HG03521 (cell line): ENCODE data around the gene CST4.
"Not testable (repeated sequence)": the region's sequence is repeated elsewhere in the genome, so short reads cannot be mapped to it uniquely, and the experiment has no call there.

Experiments
- ATAC-seq: cut with Tn5 transposase; IDR thresholded peaks from one replicate; pipeline ENCODE4 v1.9.1; 2021; ENCODE audit warnings: mild to moderate bottlenecking, moderate library complexity; ENCODE audit not compliant: unreplicated experiment

Gene CST4

DNA sequence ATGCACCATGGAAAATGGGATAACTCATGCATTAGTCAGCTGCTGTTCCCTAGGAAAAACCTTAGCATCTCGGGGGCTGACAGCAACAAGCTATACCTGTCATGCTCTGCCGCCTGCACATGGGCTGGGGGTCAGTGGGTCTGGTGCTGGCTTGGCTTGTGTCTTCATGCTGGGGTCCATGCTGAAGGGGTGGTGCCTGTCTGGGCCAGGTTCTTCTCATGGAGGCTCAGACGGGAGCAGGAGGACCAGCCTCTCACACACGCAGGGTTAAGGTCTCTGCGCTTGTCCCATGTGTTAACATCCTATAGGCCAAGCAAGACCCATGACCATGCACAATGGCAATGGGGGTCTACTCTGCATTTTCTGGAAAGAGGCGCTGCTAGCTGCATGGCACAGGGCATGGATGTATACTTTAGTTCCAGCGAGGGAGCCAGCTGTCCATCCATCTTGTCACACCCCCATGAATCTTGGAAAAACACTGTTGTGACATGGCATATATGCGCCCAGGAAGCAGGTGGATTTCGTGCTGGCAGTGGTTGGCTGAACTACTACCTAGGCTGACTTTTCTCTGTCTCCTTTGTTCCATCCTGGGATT is 26.5 kb downstream of the CST4 start:
- no peak for ATAC-seq

DNA sequence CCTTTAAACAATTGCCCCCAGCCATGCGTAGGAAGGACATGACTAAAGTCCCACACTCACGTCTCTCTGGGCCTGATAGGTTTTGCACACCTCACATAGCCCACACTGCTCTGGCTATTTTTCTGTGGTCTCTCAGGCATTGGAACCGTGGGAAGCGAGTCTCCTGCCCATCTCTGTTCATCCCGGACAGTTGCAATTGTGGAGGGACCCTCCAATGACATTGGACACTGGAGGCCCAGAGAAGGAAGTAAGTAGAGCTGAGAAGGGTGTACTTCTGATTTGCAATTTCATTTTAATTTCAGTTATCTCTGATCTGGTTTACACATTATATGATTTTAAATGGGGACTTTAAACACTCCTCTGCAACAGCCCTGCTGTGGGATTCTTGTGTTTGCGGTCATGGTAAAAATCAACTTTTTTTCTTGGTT is 27.8 kb downstream of the CST4 start:
- no peak for ATAC-seq

DNA sequence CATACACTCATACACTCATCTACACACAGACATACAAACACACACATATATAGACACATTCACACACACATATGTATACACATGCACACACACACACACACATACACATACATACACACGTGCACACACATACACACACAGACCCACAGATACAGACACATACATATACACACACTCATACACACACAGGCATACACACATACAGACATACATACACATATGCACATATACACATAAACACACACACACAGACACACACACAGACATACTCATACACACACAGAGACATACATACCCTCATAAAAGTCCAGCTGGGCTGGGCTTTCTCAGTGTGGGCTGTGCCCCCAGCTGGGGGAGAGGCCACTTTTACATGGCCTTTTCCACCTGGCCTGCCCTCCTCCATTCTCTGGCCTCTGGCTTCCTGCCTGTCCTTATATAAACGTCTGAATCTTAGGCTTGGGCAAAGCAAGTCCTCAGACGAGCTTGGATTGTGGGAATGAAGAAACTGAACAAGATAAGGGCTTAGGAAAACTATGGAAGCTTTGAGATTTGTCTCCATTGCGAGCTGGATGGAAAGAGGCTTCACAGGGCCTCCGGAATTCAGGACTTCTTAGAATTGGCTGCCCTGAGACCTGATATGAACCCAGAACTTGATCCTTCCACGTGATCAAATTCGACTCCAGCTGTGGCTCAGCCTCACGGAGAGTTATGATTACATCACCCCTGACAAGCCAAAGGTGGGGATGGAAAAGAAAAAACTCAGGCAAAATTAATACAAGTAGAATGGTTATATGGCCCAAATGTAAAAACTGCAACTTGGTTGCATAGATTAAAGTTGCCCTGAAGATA is 28.6 kb downstream of the CST4 start:
- ATAC-seq: no peak

DNA sequence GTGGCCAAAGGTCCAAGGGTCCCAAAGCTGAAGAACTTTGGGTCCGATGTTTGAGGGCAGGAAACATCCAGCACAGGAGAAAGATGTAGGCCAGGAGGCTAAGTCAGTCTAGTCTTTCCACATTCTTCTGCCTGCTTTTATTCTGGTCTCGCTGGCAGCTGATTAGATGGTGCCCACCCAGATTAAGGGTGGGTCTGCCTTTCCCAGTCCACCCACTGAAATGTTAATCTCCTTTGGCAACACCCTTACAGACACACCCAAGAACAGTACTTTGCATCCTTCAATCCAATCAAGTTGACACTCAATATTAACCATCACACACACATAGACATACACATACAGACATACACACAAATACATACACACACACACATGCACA is 29.2 kb downstream of the CST4 start:
- ATAC-seq: not testable (repeated sequence)

DNA sequence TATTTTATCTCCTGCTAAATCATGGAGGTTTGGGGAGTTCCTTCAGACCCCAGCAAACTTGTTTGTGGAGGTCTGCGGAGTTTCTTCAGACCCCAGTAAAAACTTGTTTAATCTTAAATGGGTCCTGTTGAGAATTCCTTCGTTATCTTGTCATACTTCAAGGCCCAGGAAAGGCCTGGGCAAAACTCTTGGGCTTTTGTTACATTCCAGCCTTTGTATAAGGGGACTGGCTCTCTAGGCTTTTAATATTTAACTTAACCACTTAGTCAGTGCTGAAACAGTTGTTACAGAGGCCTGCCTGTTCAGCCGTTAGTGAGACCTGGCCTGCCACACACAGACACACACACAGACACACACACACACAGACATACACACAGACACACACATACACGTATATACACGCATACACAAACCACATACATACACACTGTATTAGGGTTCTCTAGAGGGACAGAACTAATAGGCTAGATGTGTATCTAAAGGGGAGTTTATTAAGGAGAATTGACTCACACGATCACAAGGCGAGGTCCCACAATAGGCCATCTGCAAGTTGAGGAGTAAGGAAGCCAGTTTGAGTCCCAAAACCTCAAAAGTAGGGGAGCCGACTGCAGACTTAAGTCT is 29.7 kb downstream of the CST4 start:
- ATAC-seq: no peak

DNA sequence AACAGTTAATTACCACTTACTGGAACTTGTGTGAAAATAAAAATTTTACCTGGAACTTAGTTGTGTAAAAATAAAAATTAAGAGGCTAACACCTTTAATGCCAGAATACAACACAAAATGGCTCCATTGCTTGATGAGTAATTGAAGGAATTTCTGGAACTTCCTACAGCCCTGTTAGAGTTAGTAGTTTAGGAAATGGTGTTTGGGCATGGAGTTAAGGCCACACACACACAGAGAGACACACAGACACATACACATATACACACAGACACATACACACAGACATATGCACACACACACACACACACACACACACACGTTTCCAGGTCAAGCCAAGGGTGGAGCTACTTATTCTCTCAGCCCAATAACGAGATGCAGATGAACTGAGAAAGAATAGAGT is 30.5 kb downstream of the CST4 start:
- no peak for ATAC-seq

DNA sequence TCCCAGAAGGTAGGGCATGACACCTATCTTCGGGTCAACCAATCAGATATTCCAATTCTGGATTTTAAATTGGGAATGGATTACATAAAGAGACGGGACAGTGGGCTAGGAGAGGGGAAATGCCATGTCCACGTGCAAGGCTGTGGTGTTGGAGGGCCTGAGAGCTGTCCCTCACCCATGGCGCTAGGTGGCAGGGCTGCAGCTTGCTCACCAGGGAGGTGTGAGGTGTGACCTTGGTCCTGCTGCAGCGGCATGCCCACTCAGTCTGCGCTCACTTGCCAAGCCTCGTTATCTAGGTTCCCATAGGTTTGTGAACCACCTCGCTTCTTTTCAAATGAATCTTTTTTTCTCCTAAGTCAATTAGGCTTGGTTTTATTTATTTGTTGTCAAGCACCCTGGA is 31.6 kb downstream of the CST4 start:
- ATAC-seq: no peak

DNA sequence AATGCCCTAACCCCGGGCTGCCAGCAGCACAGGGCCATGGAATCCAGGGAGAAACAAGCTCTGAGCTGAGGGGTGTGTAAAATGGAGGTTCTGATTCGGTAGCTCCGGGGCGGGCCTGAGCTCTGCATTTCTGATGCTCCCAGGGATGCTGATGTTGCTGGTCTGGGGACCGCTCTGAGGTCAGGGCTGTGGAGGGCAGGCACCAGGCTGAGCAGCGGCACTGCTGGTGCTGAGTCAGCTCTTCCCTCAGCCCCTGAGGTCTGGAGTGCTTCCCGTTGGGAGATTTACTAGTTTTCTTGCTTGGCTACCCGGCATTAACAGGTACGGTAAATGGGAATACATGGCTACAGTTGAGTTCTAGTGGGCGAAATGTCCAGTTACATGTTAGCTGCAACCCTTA is 32.5 kb downstream of the CST4 start:
- no peak for ATAC-seq

DNA sequence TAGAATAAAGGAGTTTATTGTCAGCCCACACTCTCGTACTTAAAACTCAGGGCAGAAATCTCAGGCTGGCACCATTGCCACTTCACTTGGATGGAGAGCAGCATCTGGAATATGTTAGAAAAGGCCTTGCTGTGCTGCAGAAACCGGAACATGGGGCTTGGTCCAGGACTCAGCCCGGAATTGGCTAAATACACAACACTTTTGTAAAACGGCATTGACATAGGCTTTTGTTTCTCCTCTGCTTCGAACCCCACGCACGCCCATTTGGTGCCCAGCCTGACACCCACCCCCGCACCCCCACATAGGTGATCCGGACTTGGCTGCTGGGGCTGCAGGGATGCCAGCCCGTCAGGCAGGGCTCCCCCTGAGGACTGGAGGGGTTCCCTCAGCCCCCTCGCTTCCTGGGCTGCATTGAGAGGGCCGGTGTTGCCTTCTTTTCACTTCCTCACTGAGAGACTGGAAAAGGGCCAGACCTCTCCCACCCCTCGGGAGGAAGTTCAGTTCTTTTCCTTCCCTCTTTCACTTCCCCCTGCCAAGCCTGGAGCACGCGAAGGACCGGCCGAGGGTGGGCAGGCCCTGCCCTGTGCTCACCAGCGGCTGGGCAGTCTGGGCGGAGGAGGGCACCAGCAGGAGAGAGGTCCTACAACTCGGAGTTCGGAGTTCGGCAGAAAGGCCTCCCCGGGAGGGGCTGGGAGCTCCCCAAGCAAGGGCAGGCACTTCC is 33.2 kb downstream of the CST4 start:
- no peak for ATAC-seq

DNA sequence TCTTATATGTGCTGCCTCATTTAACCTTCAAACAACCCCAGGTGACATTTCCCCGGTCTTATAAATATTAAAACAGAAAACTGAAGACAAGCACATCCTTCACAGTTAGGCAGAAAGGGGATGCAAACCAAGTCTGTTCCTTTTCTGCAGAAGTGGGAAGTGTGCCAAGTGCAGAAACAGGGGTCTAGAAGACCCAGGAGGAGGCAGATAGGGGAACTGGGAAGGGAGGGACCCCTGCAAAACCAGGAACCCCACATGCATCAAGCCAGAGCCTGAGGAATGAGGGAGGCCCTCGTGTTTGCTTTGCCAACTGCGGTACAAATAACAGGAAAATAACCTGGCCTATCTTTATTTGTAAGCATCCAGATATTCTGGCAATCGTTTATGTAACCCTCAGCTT is 34.1 kb downstream of the CST4 start:
- ATAC-seq: no peak

DNA sequence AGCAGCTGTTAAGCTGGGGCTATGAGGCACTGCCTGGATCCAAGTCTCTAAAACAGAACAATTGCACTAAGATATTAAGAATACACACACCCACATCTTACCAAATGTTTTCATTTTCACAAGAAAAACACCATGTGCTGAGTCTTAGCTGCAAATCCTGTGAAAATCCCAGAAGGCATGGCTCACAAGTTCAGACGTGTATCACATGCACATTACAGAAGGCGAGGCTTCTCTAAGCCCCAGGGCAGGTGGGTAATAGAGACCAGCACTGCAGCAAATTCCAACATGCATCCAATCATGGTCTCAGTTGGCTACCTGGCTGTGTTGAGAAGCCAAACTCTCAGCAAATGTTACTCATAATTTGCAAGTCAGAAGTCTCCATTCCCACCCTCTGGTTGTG is 34.8 kb downstream of the CST4 start:
- no peak for ATAC-seq

DNA sequence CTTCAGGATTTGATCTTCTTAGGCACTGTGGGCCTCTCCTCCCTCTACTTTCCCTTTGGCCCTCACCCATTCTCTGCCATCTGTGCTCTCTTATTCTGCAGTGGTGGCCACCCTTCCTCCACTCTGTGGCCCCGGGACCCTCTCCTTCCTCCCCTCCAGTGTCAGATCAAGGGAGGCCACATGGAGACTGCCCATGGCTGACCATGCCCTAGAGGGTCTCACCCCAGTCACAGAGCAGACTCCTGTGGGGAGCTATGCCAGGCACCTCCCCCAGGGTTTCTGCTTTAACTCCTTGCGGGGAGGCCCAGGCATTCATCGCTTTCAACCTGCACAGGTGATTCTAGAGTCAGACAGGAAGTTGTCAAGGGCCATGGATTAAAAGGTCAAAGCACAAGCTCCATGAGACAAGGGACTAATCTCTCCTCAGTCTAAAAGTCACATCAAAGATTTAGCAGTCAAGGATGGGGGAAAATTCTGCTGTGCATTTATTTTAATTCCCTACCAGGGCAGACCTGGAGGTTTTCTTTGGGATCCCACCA is 35.4 kb downstream of the CST4 start:
- ATAC-seq: no peak

DNA sequence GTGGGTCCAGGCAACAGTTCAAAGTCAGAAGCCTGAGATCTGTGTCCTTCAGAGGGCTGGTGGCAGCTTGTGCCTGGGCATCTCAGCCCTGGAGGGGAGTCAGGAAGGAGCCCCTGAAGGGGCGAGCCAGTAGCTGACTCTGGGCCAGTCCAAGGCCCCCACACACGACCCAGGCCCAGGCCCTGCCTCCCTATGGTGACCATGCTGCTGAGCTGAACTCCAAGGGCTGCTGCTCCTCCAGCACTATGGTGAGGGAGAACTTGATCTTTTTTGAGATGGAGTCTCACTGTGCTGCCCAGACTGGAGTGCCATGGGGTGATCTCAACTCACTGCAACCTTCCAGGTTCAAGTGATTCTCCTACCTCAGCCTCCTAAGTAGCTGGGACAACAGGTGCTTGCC is 35.9 kb downstream of the CST4 start:
- no peak for ATAC-seq

DNA sequence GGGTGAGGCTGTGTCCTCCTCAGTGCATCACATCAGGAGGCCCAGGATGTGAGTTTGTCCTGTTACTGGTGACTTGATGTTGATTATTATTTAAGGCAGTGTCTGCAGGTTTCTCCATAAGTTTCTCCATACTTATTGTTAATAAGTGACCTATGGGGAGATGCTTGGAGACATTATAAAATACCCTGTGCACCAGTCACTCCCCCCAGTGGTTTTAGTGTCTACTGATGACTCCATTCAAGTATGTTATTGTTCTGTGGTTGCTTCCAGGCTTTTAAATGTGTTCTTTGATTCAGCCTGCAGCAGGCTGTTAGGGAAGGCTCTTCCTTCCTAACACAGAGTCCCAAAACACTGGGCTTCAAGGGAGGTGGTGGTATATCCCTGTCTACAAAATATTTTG is 36.5 kb downstream of the CST4 start:
- ATAC-seq: no peak

DNA sequence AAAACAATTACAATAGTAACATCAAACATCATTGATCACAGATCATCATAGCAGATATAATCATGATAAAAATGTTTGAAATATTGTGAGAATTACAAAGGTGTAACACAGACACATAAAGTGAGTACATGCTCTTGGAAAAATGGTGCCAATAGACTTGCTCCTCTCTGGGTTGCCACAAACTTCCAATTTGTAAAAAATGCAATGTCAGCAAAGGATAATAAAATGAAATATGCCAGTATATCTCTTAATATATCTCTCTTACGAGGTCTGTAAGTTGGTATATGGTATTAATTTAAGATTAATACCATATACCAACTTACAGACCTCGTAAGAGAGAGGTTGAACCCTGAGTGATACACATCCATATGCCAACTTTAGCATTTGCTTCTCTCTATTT is 37.7 kb downstream of the CST4 start:
- no peak for ATAC-seq

DNA sequence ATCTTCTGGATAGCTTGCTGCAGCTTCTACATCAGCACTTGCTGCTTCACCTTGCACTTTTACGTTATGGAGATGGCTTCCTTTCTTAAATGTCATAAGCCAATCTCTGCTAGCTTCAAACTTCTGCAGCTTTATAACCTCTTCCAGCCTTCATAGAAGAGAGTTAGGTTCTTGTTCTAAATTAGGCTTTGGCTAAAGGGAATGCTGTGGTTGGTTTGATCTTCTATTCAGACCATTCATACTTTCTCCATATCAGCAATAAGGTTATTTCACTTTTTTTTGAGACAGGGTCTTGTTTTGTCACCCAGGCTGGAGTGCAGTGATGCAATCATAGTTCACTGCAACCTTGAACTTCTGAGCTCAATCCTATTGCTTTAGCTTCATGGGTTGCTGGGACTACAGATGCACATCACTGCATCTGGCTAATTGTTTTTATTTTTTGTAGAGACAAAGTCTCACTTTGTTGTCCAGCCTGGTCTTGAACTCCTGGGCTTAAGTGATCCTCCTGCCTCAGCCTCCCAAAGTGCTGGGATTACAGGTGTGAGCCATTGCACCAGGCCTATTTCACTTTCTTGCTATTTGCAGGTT is 38.9 kb downstream of the CST4 start:
- no peak for ATAC-seq

DNA sequence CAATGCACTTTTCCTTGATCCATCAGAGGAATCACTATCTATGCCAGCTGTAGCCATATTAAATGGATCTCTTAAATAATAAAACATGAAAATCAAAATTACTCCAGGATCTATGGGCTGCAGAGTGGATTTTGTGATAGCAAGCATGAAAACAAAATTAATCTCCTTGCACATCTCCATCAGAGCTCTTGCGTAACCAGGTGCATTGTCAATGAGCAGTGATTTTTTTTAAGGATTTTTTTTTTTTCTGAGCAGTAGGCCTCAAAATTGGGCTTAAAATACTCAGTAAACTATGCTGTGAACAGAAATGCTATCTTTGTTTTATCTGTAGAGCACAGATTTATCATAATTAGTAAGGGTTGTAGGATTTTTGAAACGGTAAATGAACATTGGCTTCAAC is 39.6 kb downstream of the CST4 start:
- no peak for ATAC-seq

DNA sequence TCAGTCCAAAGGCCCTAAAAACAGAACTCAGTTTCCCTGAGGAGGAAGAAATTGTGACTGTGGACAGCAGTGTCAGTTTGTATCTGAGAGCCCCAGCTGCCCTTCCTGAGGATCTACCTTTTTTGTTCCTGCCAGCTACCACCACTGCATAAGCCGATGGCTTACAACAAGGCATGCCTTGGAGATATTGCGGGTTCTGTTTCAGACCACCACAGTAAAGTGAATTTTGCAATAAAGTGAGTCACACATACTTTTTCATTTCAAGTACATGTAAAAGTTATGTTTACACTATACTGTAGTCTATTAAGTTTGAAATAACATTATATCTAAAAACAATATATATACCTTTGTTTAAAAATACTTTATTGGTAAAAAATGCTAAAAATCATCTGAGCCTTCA is 41.5 kb downstream of the CST4 start:
- ATAC-seq: no peak

DNA sequence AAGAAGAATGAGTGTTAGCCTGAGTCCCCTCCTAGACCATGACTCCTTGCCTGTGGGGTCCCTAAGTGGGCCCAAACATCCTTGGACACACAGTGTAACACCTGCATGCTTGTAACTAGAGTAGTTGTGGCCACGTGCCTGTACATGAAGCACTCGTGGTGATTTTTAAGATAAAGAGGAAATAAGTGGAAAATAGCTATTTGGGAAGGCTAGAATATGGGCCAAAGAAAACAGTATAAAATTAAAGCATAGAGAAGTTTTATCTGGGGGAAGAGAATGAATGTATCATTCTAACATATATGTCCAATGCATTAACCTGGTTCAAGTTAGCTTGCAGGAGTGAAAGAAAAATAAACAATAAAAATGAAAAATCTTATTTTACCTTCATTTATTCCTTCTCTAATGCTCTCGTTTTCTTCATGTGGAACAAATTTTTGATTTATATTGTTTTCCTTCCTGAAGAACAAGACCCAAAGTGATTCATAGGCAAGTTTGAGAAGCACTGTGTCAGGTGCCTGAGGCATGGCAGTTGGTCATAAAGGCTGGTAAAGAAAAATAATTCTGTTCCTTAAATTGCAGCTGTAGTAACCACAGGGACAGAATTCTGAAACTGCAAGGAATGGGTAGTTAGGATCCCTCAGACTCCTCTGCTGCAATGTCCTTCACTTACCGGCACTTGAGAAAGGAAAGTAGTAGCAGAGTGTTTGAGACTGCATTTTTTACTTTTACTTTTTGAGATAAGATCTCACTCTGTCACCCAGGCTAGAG is 42.5 kb downstream of the CST4 start:
- no peak for ATAC-seq

DNA sequence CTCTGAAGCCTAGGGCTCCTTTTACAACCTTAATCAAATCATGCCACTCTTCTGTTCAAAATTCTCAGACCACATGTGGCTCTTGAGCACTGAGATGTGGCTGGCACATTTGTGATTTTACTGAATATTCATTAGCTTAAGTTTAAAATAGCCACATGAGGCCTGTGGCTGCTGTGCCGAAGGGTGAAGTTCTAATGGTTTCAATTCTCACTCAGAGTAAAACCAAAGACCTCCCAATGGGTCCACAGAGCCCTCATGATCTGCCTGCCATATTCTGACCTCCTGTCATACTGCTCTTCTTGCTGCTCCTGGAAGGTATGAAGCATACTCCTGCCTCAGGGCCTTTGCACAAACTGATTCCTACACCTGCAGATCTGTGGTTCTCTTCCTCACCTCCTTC is 43.3 kb downstream of the CST4 start:
- ATAC-seq: no peak
